ENCODE data around the gene ERGIC1. TPM values are rescaled to one million over a fixed set of nuclear protein-coding genes. Genes with fewer than 3 reads are reported as not detected.

The ERGIC1 gene
- total RNA-seq, 4 donors from 2014 or later: 60.9 to 123 (median 99.3) TPM

GRCh38 chr5:172878585-172878932 lies 44.5 kb downstream of the ERGIC1 start:
- 61 to 77% methylated on average over 9 of the region's 9 CpGs for WGBS, 2 donors
- peaks cover 0 to 41% (median 20%) of the 10 kb centered on the region in 4 donors for H3K4me1 ChIP-seq
- TF ChIP-seq, protein P1, sequence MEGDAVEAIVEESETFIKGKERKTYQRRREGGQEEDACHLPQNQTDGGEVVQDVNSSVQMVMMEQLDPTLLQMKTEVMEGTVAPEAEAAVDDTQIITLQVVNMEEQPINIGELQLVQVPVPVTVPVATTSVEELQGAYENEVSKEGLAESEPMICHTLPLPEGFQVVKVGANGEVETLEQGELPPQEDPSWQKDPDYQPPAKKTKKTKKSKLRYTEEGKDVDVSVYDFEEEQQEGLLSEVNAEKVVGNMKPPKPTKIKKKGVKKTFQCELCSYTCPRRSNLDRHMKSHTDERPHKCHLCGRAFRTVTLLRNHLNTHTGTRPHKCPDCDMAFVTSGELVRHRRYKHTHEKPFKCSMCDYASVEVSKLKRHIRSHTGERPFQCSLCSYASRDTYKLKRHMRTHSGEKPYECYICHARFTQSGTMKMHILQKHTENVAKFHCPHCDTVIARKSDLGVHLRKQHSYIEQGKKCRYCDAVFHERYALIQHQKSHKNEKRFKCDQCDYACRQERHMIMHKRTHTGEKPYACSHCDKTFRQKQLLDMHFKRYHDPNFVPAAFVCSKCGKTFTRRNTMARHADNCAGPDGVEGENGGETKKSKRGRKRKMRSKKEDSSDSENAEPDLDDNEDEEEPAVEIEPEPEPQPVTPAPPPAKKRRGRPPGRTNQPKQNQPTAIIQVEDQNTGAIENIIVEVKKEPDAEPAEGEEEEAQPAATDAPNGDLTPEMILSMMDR (IDR thresholded peaks at IDR 0.05): no peak
- TF ChIP-seq POLR2A (IDR thresholded peaks at IDR 0.05) (no peak), EP300 (IDR thresholded peaks at IDR 0.05) (no peak)

GRCh38 chr5:172878933-172879752 lies 45.1 kb downstream of the ERGIC1 start:
- 30 to 41% methylated on average over 20 of the region's 20 CpGs for WGBS, 2 donors
- peaks cover 0 to 38% (median 19%) of the 10 kb centered on the region in 4 donors for H3K4me1 ChIP-seq
- TF ChIP-seq, protein P1 (IDR thresholded peaks at IDR 0.05): no peak
- TF ChIP-seq EP300 (IDR thresholded peaks at IDR 0.05) (peak in 1 of 2 donors; percentile 46), POLR2A (IDR thresholded peaks at IDR 0.05) (no peak)

More at GRCh38 chr5:172878585-172878932, 44.5 kb downstream of the ERGIC1 start:
- DNase-seq (ENCODE audit: low spot score in 2 of 2): no peak
- peak overlapping the region in 3 of 4 donors; percentile 58 to 90 (median 82) for H3K27ac ChIP-seq
- no peaks in the 10 kb centered on the region for H3K27me3 ChIP-seq
- H3K4me3 ChIP-seq: peak overlapping the region in 1 of 4 donors; percentile 22
- H3K36me3 ChIP-seq: no peaks in the 10 kb centered on the region
- H3K9me3 ChIP-seq: no peaks in the 10 kb centered on the region

GRCh38 chr5:172881691-172882370 lies 47.8 kb downstream of the ERGIC1 start:
- H3K4me1 ChIP-seq: peaks cover 0 to 35% (median 16%) of the 10 kb centered on the region in 4 donors
- H3K4me3 ChIP-seq: no peak overlapping the region
- H3K36me3 ChIP-seq: no peaks in the 10 kb centered on the region
- no peaks in the 10 kb centered on the region for H3K27me3 ChIP-seq
- no peaks in the 10 kb centered on the region for H3K9me3 ChIP-seq
- no peak for TF ChIP-seq POLR2A (IDR thresholded peaks at IDR 0.05)
- TF ChIP-seq EP300 (IDR thresholded peaks at IDR 0.05): peak in 1 of 2 donors; percentile 36
- WGBS, 2 donors: 72 to 76% methylated on average over 8 of the region's 8 CpGs
- no peak for DNase-seq (ENCODE audit: low spot score in 2 of 2)
- H3K27ac ChIP-seq: peak overlapping the region in 2 of 4 donors; percentile 39 to 47

More at GRCh38 chr5:172878933-172879752, 45.1 kb downstream of the ERGIC1 start:
- no peaks in the 10 kb centered on the region for H3K9me3 ChIP-seq
- H3K36me3 ChIP-seq: no peaks in the 10 kb centered on the region
- H3K27ac ChIP-seq: peak overlapping the region in 3 of 4 donors; percentile 58 to 90 (median 82)
- peak overlapping the region in 2 of 4 donors; percentile 6 to 22 for H3K4me3 ChIP-seq
- no peak for DNase-seq (ENCODE audit: low spot score in 2 of 2)
- no peaks in the 10 kb centered on the region for H3K27me3 ChIP-seq

DNA sequence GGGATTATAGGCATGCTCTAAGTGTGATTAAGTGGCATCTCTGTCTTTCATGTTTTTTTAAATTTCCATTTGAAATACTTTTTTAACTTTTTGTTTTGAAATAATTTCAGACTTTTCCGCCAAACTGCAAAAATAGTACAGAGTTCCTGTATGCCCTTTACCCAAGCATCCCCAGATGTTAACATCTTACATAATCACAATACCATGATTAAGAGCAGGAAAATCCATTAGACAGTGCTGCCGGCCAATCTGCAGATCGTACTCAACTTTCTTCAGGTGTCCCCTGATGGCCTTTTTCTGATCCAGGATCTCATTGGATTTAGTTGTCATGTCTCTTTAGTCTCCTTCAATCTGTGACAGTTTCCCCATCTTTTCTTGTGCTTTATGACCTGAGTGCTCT lies 49.0 kb downstream of the ERGIC1 start:
- no peak for DNase-seq (ENCODE audit: low spot score in 2 of 2)
- Histone ChIP-seq H3K27me3 (no peaks in the 10 kb centered on the region), H3K4me1 (peaks cover 0 to 40% (median 15%) of the 10 kb centered on the region in 4 donors), H3K27ac (no peak overlapping the region), H3K9me3 (no peaks in the 10 kb centered on the region), H3K4me3 (no peak overlapping the region), H3K36me3 (no peaks in the 10 kb centered on the region)
- TF ChIP-seq, protein P1 (IDR thresholded peaks at IDR 0.05): no peak
- TF ChIP-seq POLR2A (IDR thresholded peaks at IDR 0.05): no peak
- no peak for TF ChIP-seq EP300 (IDR thresholded peaks at IDR 0.05)
- WGBS, 2 donors: 79 to 84% methylated on average over 3 of the region's 3 CpGs

GRCh38 chr5:172885597-172886340 lies 51.7 kb downstream of the ERGIC1 start:
- Histone ChIP-seq H3K36me3 (peaks cover 0 to 22% (median 7%) of the 10 kb centered on the region in 3 donors), H3K4me1 (peaks cover 0 to 20% (median 4%) of the 10 kb centered on the region in 4 donors), H3K9me3 (no peaks in the 10 kb centered on the region), H3K27ac (peak overlapping the region in 1 of 4 donors; percentile 59), H3K27me3 (no peaks in the 10 kb centered on the region), H3K4me3 (no peak overlapping the region)
- WGBS, 2 donors: 89 to 90% methylated on average over 23 of the region's 23 CpGs
- DNase-seq (ENCODE audit: low spot score in 2 of 2): no peak
- TF ChIP-seq, protein P1 (IDR thresholded peaks at IDR 0.05): no peak
- no peak for TF ChIP-seq POLR2A (IDR thresholded peaks at IDR 0.05)
- TF ChIP-seq EP300 (IDR thresholded peaks at IDR 0.05): peak in 1 of 2 donors; percentile 26

Measured in tibial nerve (tissue), 4 donors.